GM23248 (cell line): Measurements from ENCODE around the gene FSTL4.

Experiments
- EZH2 ChIP-seq: fragments of 200-600 bp; sonication (generic); IDR thresholded peaks from 2 replicates; pipeline ENCODE4 v1.6.1; 2018; ENCODE audit warnings: antibody characterized with exemption, mild to moderate bottlenecking; ENCODE audit not compliant: insufficient read depth, poor library complexity, severe bottlenecking
- EZH2phosphoT487 ChIP-seq: fragments of 200-600 bp; sonication (generic); IDR thresholded peaks from 2 replicates; pipeline ENCODE4 v1.6.1; 2018; ENCODE audit warnings: antibody characterized with exemption, moderate library complexity, mild to moderate bottlenecking, low read depth; ENCODE audit not compliant: insufficient read depth

- TF ChIP-seq EZH2phosphoT487 (no peak), EZH2 (no peak)
Observed at GRCh38 chr5:133297293-133297692, 315.0 kb downstream of the FSTL4 start.
